NCI-H146 (cell line): ENCODE data around the gene COL20A1.
A peak's percentile ranks its signal among the peaks of the same experiment; 100 is the strongest.

ENCODE experiments used
- DNase-seq: peaks from one replicate; lab custom pipeline; 2025; lab: John Stamatoyannopoulos, UW

The COL20A1 gene

GRCh38 chr20:63348828-63349515 is 56.0 kb downstream of the COL20A1 start:
- DNase-seq, result no peak

GRCh38 chr20:63349516-63349895 is 56.5 kb downstream of the COL20A1 start:
- DNase-seq, result no peak

GRCh38 chr20:63350196-63350595 is 57.2 kb downstream of the COL20A1 start:
- DNase-seq, result no peak

- DNase-seq, result no peak
Observed at GRCh38 chr20:63350597-63351325, 57.8 kb downstream of the COL20A1 start.

- DNase-seq, result no peak
Observed at GRCh38 chr20:63351326-63351700, 58.3 kb downstream of the COL20A1 start.

GRCh38 chr20:63351811-63352591 is 59.0 kb downstream of the COL20A1 start:
- peak; percentile 24 for DNase-seq

- DNase-seq, result no peak
Observed at GRCh38 chr20:63352811-63353221, 59.8 kb downstream of the COL20A1 start.

- no peak for DNase-seq
Observed at GRCh38 chr20:63354636-63355350, 61.8 kb downstream of the COL20A1 start.

GRCh38 chr20:63355781-63356295 is 62.9 kb downstream of the COL20A1 start:
- no peak for DNase-seq

GRCh38 chr20:63356511-63356910 is 63.5 kb downstream of the COL20A1 start:
- no peak for DNase-seq

- no peak for DNase-seq
Observed at GRCh38 chr20:63356931-63357879, 64.2 kb downstream of the COL20A1 start.

- peak; percentile 49 for DNase-seq
Observed at GRCh38 chr20:63357921-63358905, 65.2 kb downstream of the COL20A1 start.

- DNase-seq, result no peak
Observed at GRCh38 chr20:63359164-63359934, 66.4 kb downstream of the COL20A1 start.

- no peak for DNase-seq
Observed at GRCh38 chr20:63359937-63360849, 67.2 kb downstream of the COL20A1 start.

- no peak for DNase-seq
Observed at GRCh38 chr20:63360850-63361518, 68.0 kb downstream of the COL20A1 start, which contains the start of gene CHRNA4. Gene CHRNA4 (minus strand): TSS chr20:63361349. CDS start chr20:63361165, 184 bp downstream.

GRCh38 chr20:63361519-63362435 is 68.8 kb downstream of the COL20A1 start:
- peak; percentile 57 for DNase-seq
